GM21526 (cell line): Measurements from ENCODE around the gene UGT2B11.
"Not testable (repeated sequence)": the region's sequence is repeated elsewhere in the genome, so short reads cannot be mapped to it uniquely, and the experiment has no call there.

Source experiments
- ATAC-seq: cut with Tn5 transposase; IDR thresholded peaks from one replicate; pipeline ENCODE4 v1.9.1; 2021; ENCODE audit warnings: moderate library complexity; ENCODE audit not compliant: unreplicated experiment, low FRiP score

The UGT2B11 gene

GRCh38 chr4:69214716-69215115, at the start of gene UGT2B11:
TSS of gene UGT2B11 (minus strand) at chr4:69214748. CDS start at chr4:69214722, 26 bp downstream.
- no peak for ATAC-seq

- not testable (repeated sequence) for ATAC-seq
Measured at GRCh38 chr4:69253147-69253772, 38.7 kb upstream of the UGT2B11 start.

GRCh38 chr4:69250884-69251283, 36.3 kb upstream of the UGT2B11 start:
- not testable (repeated sequence) for ATAC-seq

- ATAC-seq, result not testable (repeated sequence)
Measured at GRCh38 chr4:69242562-69243240, 28.2 kb upstream of the UGT2B11 start.

- not testable (repeated sequence) for ATAC-seq
Measured at GRCh38 chr4:69241746-69242145, 27.2 kb upstream of the UGT2B11 start.

- not testable (repeated sequence) for ATAC-seq
Measured at GRCh38 chr4:69240787-69241186, 26.2 kb upstream of the UGT2B11 start.

GRCh38 chr4:69239557-69240168, 25.1 kb upstream of the UGT2B11 start:
- no peak for ATAC-seq

- ATAC-seq, result no peak
Measured at GRCh38 chr4:69239092-69239491, 24.5 kb upstream of the UGT2B11 start.

- no peak for ATAC-seq
Measured at GRCh38 chr4:69224891-69225290, 10.3 kb upstream of the UGT2B11 start.

- not testable (repeated sequence) for ATAC-seq
Measured at GRCh38 chr4:69223277-69223676, 8.7 kb upstream of the UGT2B11 start.

GRCh38 chr4:69218491-69218890, 3.9 kb upstream of the UGT2B11 start:
- ATAC-seq, result not testable (repeated sequence)

- ATAC-seq, result no peak
Measured at GRCh38 chr4:69210911-69211310, 3.6 kb downstream of the UGT2B11 start.

GRCh38 chr4:69198506-69198905, 16.0 kb downstream of the UGT2B11 start:
- ATAC-seq, result not testable (repeated sequence)

GRCh38 chr4:69196209-69196965, 18.2 kb downstream of the UGT2B11 start:
- no peak for ATAC-seq

GRCh38 chr4:69194166-69194565, 20.4 kb downstream of the UGT2B11 start:
- no peak for ATAC-seq

GRCh38 chr4:69191905-69192304, 22.6 kb downstream of the UGT2B11 start:
- not testable (repeated sequence) for ATAC-seq

GRCh38 chr4:69190621-69191020, 23.9 kb downstream of the UGT2B11 start:
- not testable (repeated sequence) for ATAC-seq

GRCh38 chr4:69181519-69182169, 32.9 kb downstream of the UGT2B11 start:
- not testable (repeated sequence) for ATAC-seq

GRCh38 chr4:69179817-69180216, 34.7 kb downstream of the UGT2B11 start:
- not testable (repeated sequence) for ATAC-seq

GRCh38 chr4:69178751-69179205, 35.8 kb downstream of the UGT2B11 start:
- ATAC-seq, result not testable (repeated sequence)
